ENCODE measurements around the gene FZD7. TPM values are rescaled to one million over a fixed set of nuclear protein-coding genes. Genes with fewer than 3 reads are reported as not detected.

The FZD7 gene
- total RNA-seq, 1 experiment from 2014 or later: 14.6 TPM

GRCh38 chr2:201999279-201999678 lies 34.4 kb upstream of the FZD7 start:
- Histone ChIP-seq H3K4me2 (ENCODE audit: low read length) (no peak overlapping the region), H3K27me3 (ENCODE audit: insufficient read depth, low read length) (no peaks in the 10 kb centered on the region), H3K9me3 (ENCODE audit: control insufficient read depth in 1 of 2, insufficient read depth in 1 of 2, low read depth in 1 of 2, low read length in 2 of 2) (no peaks in the 10 kb centered on the region), H3K9ac (ENCODE audit: low read length) (no peak overlapping the region), H4K20me1 (ENCODE audit: insufficient read depth) (no peaks in the 10 kb centered on the region), H3K27ac (ENCODE audit: low read depth, low read length) (no peak overlapping the region), H3K36me3 (ENCODE audit: control insufficient read depth in 1 of 2, insufficient read depth in 2 of 2, low read length in 2 of 2) (no peaks in the 10 kb centered on the region), H3K4me3 (replicated peaks in 1 of 2; ENCODE audit: low read depth in 1 of 2, low read length in 2 of 2) (no peak overlapping the region), H3K4me1 (ENCODE audit: control insufficient read depth in 1 of 2, insufficient read depth in 2 of 2, low read length in 2 of 2) (no peaks in the 10 kb centered on the region), H2AFZ (ENCODE audit: low read depth, low read length, poor library complexity, severe bottlenecking) (no peak overlapping the region), H3K79me2 (ENCODE audit: insufficient read depth, low read length) (no peaks in the 10 kb centered on the region), H3K9me2 (ENCODE audit: insufficient read depth) (no peaks in the 10 kb centered on the region)
- DNase-seq (ENCODE audit: low read depth, low spot score): no peak
- ATAC-seq: no peak
- TF ChIP-seq FOSL1 (IDR thresholded peaks at IDR 0.05; ENCODE audit: low read depth) (no peak), CEBPB (IDR thresholded peaks at IDR 0.05; ENCODE audit: low read depth) (no peak)
- ChIA-PET CTCF (no interaction called here), POLR2A (no interaction called here), RAD21 (ENCODE audit: low non-redundant PET in 1 of 2, low total read pairs in 2 of 2, uncharacterized antibody in 2 of 2, unreplicated experiment in 2 of 2) (no interaction called here)
- BruUV-seq (replicated peaks): no TSS peak
- intact Hi-C loops (cut with micrococcal nuclease): no loop called here

- no peaks in the 10 kb centered on the region for H3K9me3 ChIP-seq (ENCODE audit: control insufficient read depth in 1 of 2, insufficient read depth in 1 of 2, low read depth in 1 of 2, low read length in 2 of 2)
- no peaks in the 10 kb centered on the region for H3K79me2 ChIP-seq (ENCODE audit: insufficient read depth, low read length)
- H3K27ac ChIP-seq (ENCODE audit: low read depth, low read length): no peak overlapping the region
- no peaks in the 10 kb centered on the region for H3K4me1 ChIP-seq (ENCODE audit: control insufficient read depth in 1 of 2, insufficient read depth in 2 of 2, low read length in 2 of 2)
- no peak overlapping the region for H2AFZ ChIP-seq (ENCODE audit: low read depth, low read length, poor library complexity, severe bottlenecking)
- no peak for DNase-seq (ENCODE audit: low read depth, low spot score)
- H3K9me2 ChIP-seq (ENCODE audit: insufficient read depth): no peaks in the 10 kb centered on the region
- H3K27me3 ChIP-seq (ENCODE audit: insufficient read depth, low read length): no peaks in the 10 kb centered on the region
- no peaks in the 10 kb centered on the region for H4K20me1 ChIP-seq (ENCODE audit: insufficient read depth)
- intact Hi-C loops (cut with micrococcal nuclease): no loop called here
- H3K9ac ChIP-seq (ENCODE audit: low read length): no peak overlapping the region
- H3K4me2 ChIP-seq (ENCODE audit: low read length): no peak overlapping the region
- TF ChIP-seq JUND (IDR thresholded peaks at IDR 0.05) (no peak), RAD21 (IDR thresholded peaks at IDR 0.05; ENCODE audit: low read depth) (no peak), CTCF (IDR thresholded peaks at IDR 0.05 in 2 of 3, conservative IDR thresholded peaks at IDR 0.05 in 1 of 3; ENCODE audit: borderline replicate concordance in 1 of 3, insufficient read depth in 1 of 3, low read depth in 2 of 3, low read length in 2 of 3) (no peak), YY1 (IDR thresholded peaks at IDR 0.05; ENCODE audit: extremely low read depth, insufficient replicate concordance, low read depth, low read length) (no peak), FOSL1 (IDR thresholded peaks at IDR 0.05; ENCODE audit: low read depth) (no peak), POLR2AphosphoS5 (IDR thresholded peaks at IDR 0.05; ENCODE audit: low read depth, low read length) (no peak), CBX3 (IDR thresholded peaks at IDR 0.05; ENCODE audit: low read depth) (no peak)
- H3K36me3 ChIP-seq (ENCODE audit: control insufficient read depth in 1 of 2, insufficient read depth in 2 of 2, low read length in 2 of 2): no peaks in the 10 kb centered on the region
- ATAC-seq: no peak
- ChIA-PET RAD21 (ENCODE audit: low non-redundant PET in 1 of 2, low total read pairs in 2 of 2, uncharacterized antibody in 2 of 2, unreplicated experiment in 2 of 2) (no interaction called here), POLR2A (no interaction called here), CTCF (no interaction called here)
- no TSS peak for BruUV-seq (replicated peaks)
- no peak overlapping the region for H3K4me3 ChIP-seq (replicated peaks in 1 of 2; ENCODE audit: low read depth in 1 of 2, low read length in 2 of 2)
Measured at GRCh38 chr2:202001826-202002225, 31.8 kb upstream of the FZD7 start.

Data from HCT116 (cell line).